GM12801 (cell line): ENCODE measurements around the gene TLE5.

Experiments used
- TF ChIP-seq, protein P1 (sequence below): IDR thresholded peaks from one replicate; pipeline ENCODE4 v1.5.1; 2011; ENCODE audit warnings: control low read depth; ENCODE audit not compliant: insufficient read length; ENCODE audit errors: extremely low read depth

The TLE5 gene

DNA sequence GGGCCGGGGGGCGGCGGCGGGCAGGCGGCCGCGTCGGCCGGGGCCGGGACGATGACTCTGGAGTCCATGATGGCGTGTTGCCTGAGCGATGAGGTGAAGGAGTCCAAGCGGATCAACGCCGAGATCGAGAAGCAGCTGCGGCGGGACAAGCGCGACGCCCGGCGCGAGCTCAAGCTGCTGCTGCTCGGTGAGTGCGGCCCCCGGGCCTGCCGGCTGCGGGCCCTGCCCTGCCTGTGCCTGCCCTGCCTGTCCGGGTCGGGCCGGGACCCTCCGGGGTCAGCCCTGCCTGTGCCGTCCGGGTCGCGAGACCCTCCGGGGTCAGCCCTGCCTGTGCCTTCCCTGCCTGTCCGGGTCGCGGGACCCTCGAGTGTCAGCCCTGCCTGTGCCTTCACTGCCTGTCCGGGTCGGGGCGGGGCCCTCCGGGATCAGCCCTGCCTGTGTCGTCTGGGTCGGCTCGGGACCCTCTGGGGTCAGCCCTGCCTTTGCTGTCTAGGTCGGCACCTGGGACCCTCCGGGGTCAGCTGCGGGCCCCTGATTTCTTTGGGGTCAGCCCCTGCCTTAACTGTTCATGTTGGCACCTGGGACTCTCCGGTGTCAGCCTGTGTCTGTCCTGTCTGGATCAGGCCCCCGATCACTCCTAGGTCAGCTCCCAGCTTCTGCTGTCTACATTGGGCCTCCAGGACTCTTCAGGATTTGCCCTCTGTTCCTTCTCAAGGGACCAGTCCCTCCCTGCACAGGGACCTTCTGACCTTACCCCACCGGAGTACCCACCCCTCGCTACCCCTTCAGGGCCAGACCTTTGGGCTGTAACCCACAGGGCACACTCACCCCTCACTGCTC, 32.5 kb upstream of the TLE5 start:
- TF ChIP-seq, protein P1, sequence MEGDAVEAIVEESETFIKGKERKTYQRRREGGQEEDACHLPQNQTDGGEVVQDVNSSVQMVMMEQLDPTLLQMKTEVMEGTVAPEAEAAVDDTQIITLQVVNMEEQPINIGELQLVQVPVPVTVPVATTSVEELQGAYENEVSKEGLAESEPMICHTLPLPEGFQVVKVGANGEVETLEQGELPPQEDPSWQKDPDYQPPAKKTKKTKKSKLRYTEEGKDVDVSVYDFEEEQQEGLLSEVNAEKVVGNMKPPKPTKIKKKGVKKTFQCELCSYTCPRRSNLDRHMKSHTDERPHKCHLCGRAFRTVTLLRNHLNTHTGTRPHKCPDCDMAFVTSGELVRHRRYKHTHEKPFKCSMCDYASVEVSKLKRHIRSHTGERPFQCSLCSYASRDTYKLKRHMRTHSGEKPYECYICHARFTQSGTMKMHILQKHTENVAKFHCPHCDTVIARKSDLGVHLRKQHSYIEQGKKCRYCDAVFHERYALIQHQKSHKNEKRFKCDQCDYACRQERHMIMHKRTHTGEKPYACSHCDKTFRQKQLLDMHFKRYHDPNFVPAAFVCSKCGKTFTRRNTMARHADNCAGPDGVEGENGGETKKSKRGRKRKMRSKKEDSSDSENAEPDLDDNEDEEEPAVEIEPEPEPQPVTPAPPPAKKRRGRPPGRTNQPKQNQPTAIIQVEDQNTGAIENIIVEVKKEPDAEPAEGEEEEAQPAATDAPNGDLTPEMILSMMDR = no peak

DNA sequence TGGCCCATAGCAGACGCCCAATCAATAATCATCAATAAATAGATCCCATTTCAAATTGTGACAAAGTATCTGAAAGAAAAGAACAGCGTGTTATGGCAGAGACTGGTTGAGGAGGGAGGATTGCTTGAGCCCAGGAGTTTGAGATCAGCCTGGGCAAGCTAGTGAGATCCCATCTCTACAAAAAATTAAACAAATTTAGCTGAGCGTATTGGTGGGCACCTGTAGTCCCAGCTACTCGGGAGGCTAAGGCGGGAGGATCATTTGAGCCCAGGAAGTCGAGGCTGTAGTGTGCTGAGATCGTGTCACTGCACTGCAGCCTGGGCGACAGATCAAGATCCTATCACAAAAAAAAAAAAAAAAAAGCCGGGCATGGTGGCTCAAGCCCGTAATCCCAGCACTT, 25.5 kb upstream of the TLE5 start:
- TF ChIP-seq, protein P1 = no peak

DNA sequence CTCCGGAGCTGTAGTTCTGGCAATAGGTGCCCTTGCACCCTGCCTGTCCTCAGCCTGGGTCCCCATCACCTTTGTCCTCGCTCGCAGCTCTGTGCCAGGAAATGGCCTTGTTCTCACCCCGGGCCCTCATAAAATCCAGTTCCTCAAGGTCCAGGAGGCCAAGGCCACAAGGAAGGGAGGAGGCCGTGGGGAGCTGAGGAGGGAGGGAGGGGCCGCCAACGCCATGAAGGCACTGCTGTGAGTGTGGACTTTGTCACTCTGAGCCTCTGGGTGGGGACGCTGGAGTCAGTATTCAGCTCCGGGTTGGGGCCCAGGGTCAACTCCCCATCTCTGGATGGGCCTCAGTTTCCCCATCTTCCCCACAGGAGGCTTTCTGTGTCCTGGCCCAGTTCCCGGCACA, 22.6 kb upstream of the TLE5 start:
- TF ChIP-seq, protein P1 = no peak

DNA sequence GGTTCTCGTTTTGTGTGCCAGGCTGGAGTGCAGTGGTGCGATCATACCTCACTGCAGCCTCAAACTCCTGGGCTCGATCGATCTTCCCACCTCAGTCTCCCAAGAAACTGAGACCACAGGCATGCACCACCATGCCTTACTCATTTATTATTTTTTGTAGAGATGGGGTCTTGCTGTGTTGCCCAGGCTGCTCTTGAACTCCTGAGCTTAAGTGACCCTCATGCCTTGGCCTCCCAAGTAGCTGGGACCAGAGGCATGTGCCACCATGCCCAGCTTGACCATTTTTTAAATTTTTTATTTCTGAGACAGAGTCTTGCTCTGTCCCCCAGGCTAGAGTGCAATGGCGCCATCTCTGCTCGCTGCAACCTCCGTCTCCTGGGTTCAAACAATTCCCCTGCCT, 21.7 kb upstream of the TLE5 start:
- TF ChIP-seq, protein P1 = no peak

DNA sequence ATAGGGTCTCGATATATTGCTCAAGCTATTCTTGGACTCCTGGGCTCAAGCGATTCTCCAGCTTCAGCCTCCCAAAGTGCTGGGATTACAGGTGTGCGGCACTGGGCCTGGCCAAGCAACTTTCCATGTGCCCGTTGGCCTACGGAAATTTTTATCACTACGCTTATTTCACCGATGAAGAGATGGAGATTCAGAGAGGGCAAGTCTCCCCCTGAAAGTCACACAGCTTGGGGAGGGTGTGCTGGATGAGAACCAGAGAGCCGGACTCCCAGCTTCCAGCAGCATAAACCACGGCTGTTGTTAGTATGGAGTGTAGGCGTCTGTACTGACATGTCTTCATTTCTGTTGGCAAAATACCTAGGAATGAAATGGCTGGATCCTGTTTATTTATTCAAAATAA, 20.0 kb upstream of the TLE5 start:
- TF ChIP-seq, protein P1 = no peak

DNA sequence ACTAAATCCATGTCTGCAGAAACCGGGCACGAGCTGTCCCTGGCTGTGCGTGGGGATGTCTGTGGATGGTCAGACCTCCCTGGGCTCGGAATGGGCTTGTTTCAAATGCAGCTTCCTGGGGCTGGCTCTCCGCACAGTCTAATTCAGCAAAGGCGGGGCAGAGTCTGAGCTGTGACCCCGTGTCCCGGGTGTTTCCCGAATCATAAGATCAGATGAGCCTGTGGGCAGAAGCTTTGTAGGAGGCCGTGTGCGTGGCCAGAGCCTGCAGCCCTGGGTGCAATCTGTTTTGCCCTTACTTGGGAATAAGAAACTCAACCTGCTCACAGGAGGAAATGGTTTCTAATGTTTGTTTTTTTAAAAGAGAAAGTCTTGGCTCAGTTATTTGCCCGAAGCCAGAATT, 18.0 kb upstream of the TLE5 start:
- TF ChIP-seq, protein P1 = no peak

DNA sequence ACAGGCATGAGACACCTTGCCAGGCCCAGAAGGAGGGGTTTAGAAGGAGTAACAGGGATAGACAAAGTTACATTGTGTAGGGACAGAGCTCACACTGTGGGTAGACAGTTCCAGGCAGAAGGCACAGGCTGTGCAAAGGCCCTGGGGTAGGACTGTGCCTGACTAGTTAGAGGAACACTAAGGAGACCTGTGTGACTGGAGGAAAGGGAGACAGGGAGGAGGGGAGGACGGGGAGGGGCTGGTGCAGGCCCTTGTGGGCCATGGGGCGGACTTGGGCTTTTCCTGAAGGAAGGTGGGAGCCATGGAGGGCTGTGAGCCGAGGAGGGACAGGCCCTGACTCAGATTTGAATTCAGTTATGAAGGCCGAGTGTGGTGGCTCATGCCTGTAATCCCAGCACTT, 17.3 kb upstream of the TLE5 start:
- TF ChIP-seq, protein P1 = no peak
